Measurements from ENCODE around the gene RBM24. TPM values are rescaled to one million over a fixed set of nuclear protein-coding genes. Genes with fewer than 3 reads are reported as not detected.

The RBM24 gene
- polyA plus RNA-seq, 1 donor from 2014 or later, result 4.9 TPM

DNA sequence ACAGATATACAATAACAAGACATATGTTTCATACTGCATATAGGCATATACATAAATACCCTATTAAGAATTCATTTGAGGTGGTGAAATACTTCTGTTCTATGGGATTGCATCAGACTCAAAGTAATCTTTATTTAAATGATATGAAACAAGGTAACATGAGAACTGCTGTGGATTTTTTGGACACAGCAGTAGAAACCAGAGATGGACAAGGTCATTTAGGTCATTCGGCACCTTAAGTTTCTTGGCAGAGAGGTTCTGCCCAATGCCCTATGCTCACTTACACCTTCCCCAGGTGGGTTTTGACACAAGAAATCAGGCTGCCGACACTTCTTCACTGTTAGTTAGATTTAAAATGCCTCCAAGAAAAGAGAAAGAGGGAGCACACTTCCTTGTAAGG, 43.9 kb upstream of the RBM24 start:
- Histone ChIP-seq H3K27me3 (ENCODE audit: insufficient read depth, low read depth, low read length) (no peaks in the 10 kb centered on the region), H4K20me1 (ENCODE audit: insufficient read depth) (no peaks in the 10 kb centered on the region)

DNA sequence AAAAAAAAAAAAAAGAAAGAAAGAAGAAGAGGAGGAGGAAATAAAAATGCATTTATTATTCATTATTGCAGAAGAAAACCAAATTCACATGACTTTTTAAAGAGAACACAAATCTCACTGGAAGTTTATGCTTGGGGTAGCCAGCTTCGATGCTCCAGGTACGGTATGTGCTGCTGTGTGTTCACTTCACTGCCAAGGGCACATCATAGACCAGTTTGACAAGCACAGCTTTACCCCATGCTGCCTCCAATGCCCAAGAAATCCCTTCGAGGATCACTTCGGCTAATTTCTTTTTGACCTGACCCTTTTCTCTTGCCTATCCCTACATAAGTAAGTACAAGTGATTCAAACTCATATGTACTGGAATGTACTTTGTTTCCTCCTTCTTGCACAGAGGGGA, 41.9 kb upstream of the RBM24 start:
- H3K4me2 ChIP-seq (ENCODE audit: low read length), result no peak overlapping the region

More for the DNA sequence above, 43.9 kb upstream of the RBM24 start:
- no peaks in the 10 kb centered on the region for H3K79me2 ChIP-seq (replicated peaks; ENCODE audit: insufficient read depth, low read length)
- H3K9me3 ChIP-seq (ENCODE audit: low read length), result no peaks in the 10 kb centered on the region
- H3K9me2 ChIP-seq (ENCODE audit: insufficient read depth, low read length), result no peaks in the 10 kb centered on the region
- H3K4me3 ChIP-seq (ENCODE audit: low read length), result no peak overlapping the region
- H3K36me3 ChIP-seq (ENCODE audit: insufficient read depth, low read length), result no peaks in the 10 kb centered on the region
- no peaks in the 10 kb centered on the region for H3F3A ChIP-seq (ENCODE audit: insufficient read depth, low read length, poor library complexity, severe bottlenecking)
- H3K4me2 ChIP-seq (ENCODE audit: low read length), result no peak overlapping the region
- TF ChIP-seq TAF1 (IDR thresholded peaks at IDR 0.05; ENCODE audit: low read depth) (no peak), POLR2AphosphoS5 (IDR thresholded peaks at IDR 0.05) (no peak), CTCF (IDR thresholded peaks at IDR 0.05; ENCODE audit: poor library complexity, severe bottlenecking) (no peak), SMC3 (conservative IDR thresholded peaks at IDR 0.05; ENCODE audit: poor library complexity) (no peak), EP300 (conservative IDR thresholded peaks at IDR 0.05; ENCODE audit: poor library complexity, severe bottlenecking) (no peak), MXI1 (conservative IDR thresholded peaks at IDR 0.05; ENCODE audit: poor library complexity, severe bottlenecking) (no peak)
- H3K27ac ChIP-seq (ENCODE audit: low read length), result no peak overlapping the region
- H3K9ac ChIP-seq (ENCODE audit: low read length), result no peak overlapping the region
- no peak overlapping the region for H2AFZ ChIP-seq (ENCODE audit: low read depth, low read length)

More for the DNA sequence above, 41.9 kb upstream of the RBM24 start:
- H3K36me3 ChIP-seq (ENCODE audit: insufficient read depth, low read length), result no peaks in the 10 kb centered on the region
- no peak overlapping the region for H2AFZ ChIP-seq (ENCODE audit: low read depth, low read length)
- H3K27me3 ChIP-seq (ENCODE audit: insufficient read depth, low read depth, low read length), result no peaks in the 10 kb centered on the region
- no peaks in the 10 kb centered on the region for H3K9me3 ChIP-seq (ENCODE audit: low read length)
- no peaks in the 10 kb centered on the region for H3K9me2 ChIP-seq (ENCODE audit: insufficient read depth, low read length)
- H3K9ac ChIP-seq (ENCODE audit: low read length), result no peak overlapping the region
- TF ChIP-seq MXI1 (conservative IDR thresholded peaks at IDR 0.05; ENCODE audit: poor library complexity, severe bottlenecking), result no peak
- TF ChIP-seq SMC3 (conservative IDR thresholded peaks at IDR 0.05; ENCODE audit: poor library complexity), result no peak
- TF ChIP-seq EP300 (conservative IDR thresholded peaks at IDR 0.05; ENCODE audit: poor library complexity, severe bottlenecking), result no peak
- TF ChIP-seq RAD21 (conservative IDR thresholded peaks at IDR 0.05), result no peak
- no peak for TF ChIP-seq CTCF (IDR thresholded peaks at IDR 0.05; ENCODE audit: poor library complexity, severe bottlenecking)
- TF ChIP-seq TAF1 (IDR thresholded peaks at IDR 0.05; ENCODE audit: low read depth), result no peak
- no peak for TF ChIP-seq EZH2 (IDR thresholded peaks at IDR 0.05; ENCODE audit: borderline replicate concordance, insufficient read depth, low read length, poor library complexity, severe bottlenecking)
- TF ChIP-seq REST (IDR thresholded peaks at IDR 0.05; ENCODE audit: borderline replicate concordance), result no peak
- TF ChIP-seq POLR2AphosphoS5 (IDR thresholded peaks at IDR 0.05), result no peak
- H4K20me1 ChIP-seq (ENCODE audit: insufficient read depth), result no peaks in the 10 kb centered on the region
- no peaks in the 10 kb centered on the region for H3F3A ChIP-seq (ENCODE audit: insufficient read depth, low read length, poor library complexity, severe bottlenecking)
- no peaks in the 10 kb centered on the region for H3K79me2 ChIP-seq (replicated peaks; ENCODE audit: insufficient read depth, low read length)
- H3K4me3 ChIP-seq (ENCODE audit: low read length), result no peak overlapping the region
- no peak overlapping the region for H3K27ac ChIP-seq (ENCODE audit: low read length)
